Fibroblast of gingiva (primary cell): Measurements from ENCODE around the gene TNFRSF19.
"Not testable (repeated sequence)": the region's sequence is repeated elsewhere in the genome, so short reads cannot be mapped to it uniquely, and the experiment has no call there.

Experiments used
- DNase-seq: peaks from one replicate; pipeline ENCODE4 v3.0.0-alpha.2; 2011; ENCODE audit warnings: low read depth

Gene TNFRSF19

GRCh38 chr13:23567906-23568460 lies 2.2 kb upstream of the TNFRSF19 start:
- DNase-seq = no peak

- no peak for DNase-seq
These were observed 706 bp downstream of the TNFRSF19 start for GRCh38 chr13:23570921-23571315.

GRCh38 chr13:23571431-23571830 lies 1.2 kb downstream of the TNFRSF19 start:
- no peak for DNase-seq

GRCh38 chr13:23572836-23573235 lies 2.6 kb downstream of the TNFRSF19 start:
- DNase-seq = no peak

GRCh38 chr13:23574421-23575145 lies 4.4 kb downstream of the TNFRSF19 start:
- no peak for DNase-seq

- DNase-seq = no peak
These were observed 5.4 kb downstream of the TNFRSF19 start for GRCh38 chr13:23575632-23576031.

GRCh38 chr13:23578411-23579071 lies 8.3 kb downstream of the TNFRSF19 start:
- peak; percentile 65 for DNase-seq

- peak; percentile 78 for DNase-seq
These were observed 9.1 kb downstream of the TNFRSF19 start for GRCh38 chr13:23579072-23579895.

GRCh38 chr13:23579896-23580683 lies 9.9 kb downstream of the TNFRSF19 start:
- no peak for DNase-seq

GRCh38 chr13:23580684-23581060 lies 10.5 kb downstream of the TNFRSF19 start:
- no peak for DNase-seq

- no peak for DNase-seq
These were observed 13.3 kb downstream of the TNFRSF19 start for GRCh38 chr13:23583491-23583890.

GRCh38 chr13:23584275-23584674 lies 14.1 kb downstream of the TNFRSF19 start:
- no peak for DNase-seq

GRCh38 chr13:23586336-23586735 lies 16.1 kb downstream of the TNFRSF19 start:
- DNase-seq = no peak

- no peak for DNase-seq
These were observed 18.5 kb downstream of the TNFRSF19 start for GRCh38 chr13:23588666-23589065.

GRCh38 chr13:23592596-23592995 lies 22.4 kb downstream of the TNFRSF19 start:
- DNase-seq = no peak

GRCh38 chr13:23593148-23593547 lies 22.9 kb downstream of the TNFRSF19 start:
- no peak for DNase-seq

GRCh38 chr13:23594290-23594689 lies 24.1 kb downstream of the TNFRSF19 start:
- not testable (repeated sequence) for DNase-seq

GRCh38 chr13:23598369-23598768 lies 28.2 kb downstream of the TNFRSF19 start:
- DNase-seq = peak; percentile 49

GRCh38 chr13:23599083-23599925 lies 29.1 kb downstream of the TNFRSF19 start:
- no peak for DNase-seq

GRCh38 chr13:23600100-23600499 lies 29.9 kb downstream of the TNFRSF19 start:
- no peak for DNase-seq

GRCh38 chr13:23600534-23600933 lies 30.3 kb downstream of the TNFRSF19 start:
- no peak for DNase-seq
